ENCODE results near the gene AOC2. TPM values are rescaled to one million over a fixed set of nuclear protein-coding genes. Genes with fewer than 3 reads are reported as not detected.
"Not testable (repeated sequence)": the region's sequence is repeated elsewhere in the genome, so short reads cannot be mapped to it uniquely, and the experiment has no call there.

The AOC2 gene
- polyA plus RNA-seq, 1 experiment = 0.43 TPM

DNA sequence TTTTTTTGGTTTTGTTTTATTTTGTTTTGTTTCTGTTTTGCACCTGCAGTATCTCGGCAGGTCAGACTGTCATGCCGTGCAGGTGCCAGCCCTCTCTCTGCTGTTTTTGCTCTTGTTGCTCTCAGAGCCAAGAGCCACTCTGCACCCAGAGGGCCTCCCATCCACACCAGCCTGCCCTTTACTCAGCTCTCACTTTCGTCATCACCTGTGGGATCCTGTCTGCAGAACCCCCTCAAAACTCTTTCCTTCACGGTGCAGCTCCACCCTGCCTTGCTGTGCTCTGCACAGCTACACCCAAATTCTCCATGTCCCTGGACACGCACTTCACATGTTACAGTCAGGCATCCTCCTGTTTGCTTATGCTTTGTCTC is 9.2 kb downstream of the AOC2 start:
- Histone ChIP-seq H3K4me3 (ENCODE audit: low read depth, low read length) (no peak overlapping the region), H3K36me3 (ENCODE audit: control insufficient read depth, insufficient read depth, low read length) (no peaks in the 10 kb centered on the region), H3K27me3 (ENCODE audit: control insufficient read depth, insufficient read depth, low read length) (no peaks in the 10 kb centered on the region; the same call in 1 of the 2 replicates)
- no peak for DNase-seq (ENCODE audit: low read depth)
- ChIA-PET POLR2A (no interaction called here), CTCF (interaction anchor here (1.4 kb wide), 1 partner anchor 10 kb away, joined by 3 read pairs; no protein-coding TSS in a partner anchor)
- TF ChIP-seq, protein P1, sequence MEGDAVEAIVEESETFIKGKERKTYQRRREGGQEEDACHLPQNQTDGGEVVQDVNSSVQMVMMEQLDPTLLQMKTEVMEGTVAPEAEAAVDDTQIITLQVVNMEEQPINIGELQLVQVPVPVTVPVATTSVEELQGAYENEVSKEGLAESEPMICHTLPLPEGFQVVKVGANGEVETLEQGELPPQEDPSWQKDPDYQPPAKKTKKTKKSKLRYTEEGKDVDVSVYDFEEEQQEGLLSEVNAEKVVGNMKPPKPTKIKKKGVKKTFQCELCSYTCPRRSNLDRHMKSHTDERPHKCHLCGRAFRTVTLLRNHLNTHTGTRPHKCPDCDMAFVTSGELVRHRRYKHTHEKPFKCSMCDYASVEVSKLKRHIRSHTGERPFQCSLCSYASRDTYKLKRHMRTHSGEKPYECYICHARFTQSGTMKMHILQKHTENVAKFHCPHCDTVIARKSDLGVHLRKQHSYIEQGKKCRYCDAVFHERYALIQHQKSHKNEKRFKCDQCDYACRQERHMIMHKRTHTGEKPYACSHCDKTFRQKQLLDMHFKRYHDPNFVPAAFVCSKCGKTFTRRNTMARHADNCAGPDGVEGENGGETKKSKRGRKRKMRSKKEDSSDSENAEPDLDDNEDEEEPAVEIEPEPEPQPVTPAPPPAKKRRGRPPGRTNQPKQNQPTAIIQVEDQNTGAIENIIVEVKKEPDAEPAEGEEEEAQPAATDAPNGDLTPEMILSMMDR (IDR thresholded peaks at IDR 0.05; ENCODE audit: insufficient read depth, low read depth, low read length) = no peak

DNA sequence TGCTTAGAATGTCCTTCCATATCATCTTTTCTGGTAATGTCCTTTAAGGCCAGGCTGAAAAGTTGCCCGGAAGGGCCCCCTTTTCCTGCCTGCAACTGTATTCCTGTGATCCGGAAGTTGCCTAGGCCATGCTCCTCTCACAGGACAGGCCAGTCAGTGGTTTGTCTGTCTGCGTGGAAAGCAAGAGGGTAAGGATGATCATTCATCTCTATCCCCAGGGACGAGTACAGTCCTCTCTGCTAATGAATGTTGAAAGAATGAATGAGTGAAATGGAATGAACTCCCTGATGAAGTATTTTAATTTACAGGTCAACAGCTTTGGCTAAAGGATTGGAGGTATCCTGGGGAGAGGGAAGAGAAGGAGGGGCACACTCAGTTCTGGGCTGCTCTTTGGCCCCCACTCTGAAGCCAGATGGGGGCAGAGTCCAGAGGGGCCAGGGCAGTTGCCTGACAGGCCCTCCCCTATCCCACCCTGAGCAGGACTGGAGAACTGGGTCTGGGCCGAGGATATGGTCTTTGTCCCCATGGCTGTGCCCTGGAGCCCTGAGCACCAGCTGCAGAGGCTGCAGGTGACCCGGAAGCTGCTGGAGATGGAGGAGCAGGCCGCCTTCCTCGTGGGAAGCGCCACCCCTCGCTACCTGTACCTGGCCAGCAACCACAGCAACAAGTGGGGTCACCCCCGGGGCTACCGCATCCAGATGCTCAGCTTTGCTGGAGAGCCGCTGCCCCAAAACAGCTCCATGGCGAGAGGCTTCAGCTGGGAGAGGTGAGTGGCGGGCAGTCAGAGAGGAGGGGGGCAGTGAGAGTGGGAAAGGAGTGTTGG is 9.8 kb downstream of the AOC2 start:
- CTCF ChIA-PET = interaction anchor here (1.4 kb wide), 1 partner anchor 10 kb away, joined by 3 read pairs; no protein-coding TSS in a partner anchor
- H3K4me3 ChIP-seq (ENCODE audit: low read depth, low read length) = no peak overlapping the region
- no peak for DNase-seq (ENCODE audit: low read depth)
- H3K36me3 ChIP-seq (ENCODE audit: control insufficient read depth, insufficient read depth, low read length) = no peaks in the 10 kb centered on the region
- POLR2A ChIA-PET = no interaction called here
- no peaks in the 10 kb centered on the region; the same call in 1 of the 2 replicates for H3K27me3 ChIP-seq (ENCODE audit: control insufficient read depth, insufficient read depth, low read length)
- TF ChIP-seq, protein P1 (IDR thresholded peaks at IDR 0.05; ENCODE audit: insufficient read depth, low read depth, low read length) = no peak

DNA sequence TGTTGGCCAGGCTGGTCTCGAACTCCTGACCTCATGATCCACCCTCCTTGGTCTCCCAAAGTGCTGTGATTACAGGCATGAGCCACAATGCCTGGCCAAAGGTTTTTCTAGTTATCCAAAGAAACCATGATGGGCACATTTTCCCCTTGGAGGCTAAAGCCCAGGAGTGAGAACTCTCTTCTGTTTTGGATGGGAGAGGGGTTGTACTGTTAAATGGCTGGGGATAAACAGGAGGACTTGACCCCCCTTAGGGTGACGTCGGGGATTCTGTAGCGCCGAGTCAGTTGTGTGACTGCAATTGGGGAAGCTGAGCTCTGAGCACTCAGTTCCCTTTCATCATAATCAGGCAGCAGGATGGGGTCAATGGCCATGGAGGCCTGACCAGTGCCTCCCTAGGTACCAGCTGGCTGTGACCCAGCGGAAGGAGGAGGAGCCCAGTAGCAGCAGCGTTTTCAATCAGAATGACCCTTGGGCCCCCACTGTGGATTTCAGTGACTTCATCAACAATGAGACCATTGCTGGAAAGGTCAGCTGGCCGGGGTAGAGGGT is 10.7 kb downstream of the AOC2 start:
- ChIA-PET CTCF (interaction anchor here (1.0 to 1.4 kb wide), 2 partner anchors 10 to 11 kb away, joined by 3 read pairs; partner anchors contain the start of gene AOC2), POLR2A (no interaction called here)
- no peaks in the 10 kb centered on the region; the same call in 1 of the 2 replicates for H3K27me3 ChIP-seq (ENCODE audit: control insufficient read depth, insufficient read depth, low read length)
- no peak for DNase-seq (ENCODE audit: low read depth)
- TF ChIP-seq, protein P1 (IDR thresholded peaks at IDR 0.05; ENCODE audit: insufficient read depth, low read depth, low read length) = no peak
- H3K36me3 ChIP-seq (ENCODE audit: control insufficient read depth, insufficient read depth, low read length) = no peaks in the 10 kb centered on the region
- no peak overlapping the region for H3K4me3 ChIP-seq (ENCODE audit: low read depth, low read length)

DNA sequence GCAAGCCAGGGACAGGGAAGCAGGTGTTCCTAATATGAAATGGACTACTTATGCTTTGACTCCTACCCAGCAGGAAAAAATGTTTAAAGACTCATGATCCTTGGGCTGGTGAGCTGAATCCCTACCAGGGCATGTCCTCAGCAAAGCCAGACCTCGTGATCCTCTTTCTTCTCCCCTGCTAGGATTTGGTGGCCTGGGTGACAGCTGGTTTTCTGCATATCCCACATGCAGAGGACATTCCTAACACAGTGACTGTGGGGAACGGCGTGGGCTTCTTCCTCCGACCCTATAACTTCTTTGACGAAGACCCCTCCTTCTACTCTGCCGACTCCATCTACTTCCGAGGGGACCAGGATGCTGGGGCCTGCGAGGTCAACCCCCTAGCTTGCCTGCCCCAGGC is 11.7 kb downstream of the AOC2 start:
- H3K27me3 ChIP-seq (ENCODE audit: control insufficient read depth, insufficient read depth, low read length); H3K4me3 ChIP-seq (ENCODE audit: low read depth, low read length); DNase-seq (ENCODE audit: low read depth); H3K36me3 ChIP-seq (ENCODE audit: control insufficient read depth, insufficient read depth, low read length); POLR2A ChIA-PET: not testable (repeated sequence)
- CTCF ChIA-PET = interaction anchor here (1.0 kb wide), 1 partner anchor 11 kb away, joined by 3 read pairs; the partner anchor contains the start of gene AOC2

DNA sequence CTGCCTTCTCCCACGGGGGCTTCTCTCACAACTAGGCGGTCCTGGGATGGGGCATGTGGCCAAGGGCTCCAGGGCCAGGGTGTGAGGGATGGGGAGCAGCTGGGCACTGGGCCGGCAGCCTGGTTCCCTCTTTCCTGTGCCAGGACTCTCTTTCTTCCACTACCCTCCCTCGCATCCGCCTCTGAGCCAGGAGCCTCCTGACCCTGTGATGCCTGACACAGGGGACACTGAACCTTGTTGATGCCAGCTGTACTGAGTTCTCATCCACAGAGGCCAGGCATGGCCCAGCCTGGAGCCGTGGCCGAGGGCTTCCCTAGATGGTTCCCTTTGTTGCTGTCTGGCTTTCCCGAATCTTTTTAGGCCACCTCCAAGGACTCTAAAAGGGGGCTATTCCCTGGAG is 12.1 kb downstream of the AOC2 start:
- CTCF ChIA-PET, POLR2A ChIA-PET: not testable (repeated sequence)

DNA sequence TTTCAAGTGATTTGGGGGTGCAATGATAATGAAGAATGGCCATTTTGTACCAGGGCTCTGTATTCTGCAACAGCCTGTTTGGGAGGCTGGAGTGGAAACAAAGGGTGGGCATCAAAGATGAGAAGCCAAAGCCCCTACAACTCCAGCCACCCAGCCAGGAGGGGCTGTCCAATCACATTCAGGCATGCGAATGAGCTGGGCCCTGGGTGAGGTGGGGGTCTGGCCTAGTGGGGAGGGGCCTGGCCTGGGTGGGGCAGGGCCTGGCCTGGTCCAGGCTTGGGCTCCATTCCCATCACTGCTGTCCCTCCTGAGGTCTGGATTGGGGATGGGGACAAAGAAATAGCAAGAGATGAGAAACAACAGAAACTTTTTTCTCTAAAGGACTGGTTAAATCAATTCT is 13.0 kb downstream of the AOC2 start:
- Histone ChIP-seq H3K36me3 (ENCODE audit: control insufficient read depth, insufficient read depth, low read length) (no peaks in the 10 kb centered on the region), H3K4me3 (ENCODE audit: low read depth, low read length) (no peak overlapping the region), H3K27me3 (ENCODE audit: control insufficient read depth, insufficient read depth, low read length) (no peaks in the 10 kb centered on the region; the same call in 1 of the 2 replicates)
- POLR2A ChIA-PET = no interaction called here
- TF ChIP-seq, protein P1 (IDR thresholded peaks at IDR 0.05; ENCODE audit: insufficient read depth, low read depth, low read length) = no peak
- no peak for DNase-seq (ENCODE audit: low read depth)
- CTCF ChIA-PET = no interaction called here

More for the DNA sequence above, 12.1 kb downstream of the AOC2 start:
- DNase-seq (ENCODE audit: low read depth); H3K4me3 ChIP-seq (ENCODE audit: low read depth, low read length); H3K27me3 ChIP-seq (ENCODE audit: control insufficient read depth, insufficient read depth, low read length); H3K36me3 ChIP-seq (ENCODE audit: control insufficient read depth, insufficient read depth, low read length): not testable (repeated sequence)
